ENCODE data around the gene HMG20A. TPM values are rescaled to one million over a fixed set of nuclear protein-coding genes. Genes with fewer than 3 reads are reported as not detected.

The HMG20A gene
- total and polyA plus RNA-seq, 2 of the 13 experiments (the other 11 are each of a cell fraction or from before 2014, with no cell fraction given): 28.0 to 35.2 TPM

- TF ChIP-seq PATZ1 (CRISPR knock-in tag; IDR thresholded peaks at IDR 0.05): peak; percentile 41
- TF ChIP-seq ZBTB4 (CRISPR knock-in tag; IDR thresholded peaks at IDR 0.05; ENCODE audit: borderline replicate concordance): 0 out of 2 replicates have a peak, but pooled peaks have one; percentile 34
- TF ChIP-seq FOXP1 (IDR thresholded peaks at IDR 0.05): no peak
- TF ChIP-seq FOXP1 (CRISPR knock-in tag; IDR thresholded peaks at IDR 0.05): 0 out of 2 replicates have a peak, but pooled peaks have one; percentile 8
- peak; percentile 49 for TF ChIP-seq ZNF687 (CRISPR knock-in tag; IDR thresholded peaks at IDR 0.05)
- 0 out of 2 replicates have a peak, but pooled peaks have one; percentile 24 for TF ChIP-seq JUND (CRISPR knock-in tag; IDR thresholded peaks at IDR 0.05)
- no peak for TF ChIP-seq RAD21 (CRISPR knock-in tag; IDR thresholded peaks at IDR 0.05)
- TF ChIP-seq XRCC5 (optimal IDR thresholded peaks at IDR 0.05; ENCODE audit: low read length): peak; percentile 44
- TF ChIP-seq MAFK (conservative IDR thresholded peaks at IDR 0.05 in 1 of 2, IDR thresholded peaks at IDR 0.05 in 1 of 2; ENCODE audit: low read length in 2 of 2): peak in 1 of 2 experiments; percentile 1; a peak in 1 of 4 replicates
- TF ChIP-seq KLF13 (CRISPR knock-in tag; IDR thresholded peaks at IDR 0.05): no peak
- 0 out of 2 replicates have a peak, but pooled peaks have one; percentile 3 for TF ChIP-seq HOXA3 (CRISPR knock-in tag; IDR thresholded peaks at IDR 0.05)
- no peak for TF ChIP-seq GATAD1 (CRISPR knock-in tag; IDR thresholded peaks at IDR 0.05)
- 0 out of 2 replicates have a peak, but pooled peaks have one; percentile 26 for TF ChIP-seq ARID5B (CRISPR knock-in tag; IDR thresholded peaks at IDR 0.05)
These were observed 87.2 kb downstream of the HMG20A start (continued) for GRCh38 chr15:77507911-77508310.

Data from HepG2 (cell line).